Neural progenitor cell (in vitro differentiated cells): ENCODE results near the gene ZNF423.

ENCODE experiments used
- EZH2 ChIP-seq: fragments of 200-600 bp; sonication (generic); IDR thresholded peaks from 2 replicates; pipeline ENCODE4 v1.6.1; 2017; ENCODE audit warnings: antibody characterized with exemption, mild to moderate bottlenecking, moderate library complexity
- EZH2phosphoT487 ChIP-seq: fragments of 200-600 bp; sonication (generic); IDR thresholded peaks from 2 replicates; pipeline ENCODE4 v1.6.1; 2017; ENCODE audit warnings: antibody characterized with exemption
- TF ChIP-seq, protein P1 (sequence below): fragments of 200-600 bp; sonication (generic); IDR thresholded peaks from 2 replicates; pipeline ENCODE4 v1.5.1; 2017; ENCODE audit warnings: antibody characterized with exemption, mild to moderate bottlenecking

- TF ChIP-seq, protein P1, sequence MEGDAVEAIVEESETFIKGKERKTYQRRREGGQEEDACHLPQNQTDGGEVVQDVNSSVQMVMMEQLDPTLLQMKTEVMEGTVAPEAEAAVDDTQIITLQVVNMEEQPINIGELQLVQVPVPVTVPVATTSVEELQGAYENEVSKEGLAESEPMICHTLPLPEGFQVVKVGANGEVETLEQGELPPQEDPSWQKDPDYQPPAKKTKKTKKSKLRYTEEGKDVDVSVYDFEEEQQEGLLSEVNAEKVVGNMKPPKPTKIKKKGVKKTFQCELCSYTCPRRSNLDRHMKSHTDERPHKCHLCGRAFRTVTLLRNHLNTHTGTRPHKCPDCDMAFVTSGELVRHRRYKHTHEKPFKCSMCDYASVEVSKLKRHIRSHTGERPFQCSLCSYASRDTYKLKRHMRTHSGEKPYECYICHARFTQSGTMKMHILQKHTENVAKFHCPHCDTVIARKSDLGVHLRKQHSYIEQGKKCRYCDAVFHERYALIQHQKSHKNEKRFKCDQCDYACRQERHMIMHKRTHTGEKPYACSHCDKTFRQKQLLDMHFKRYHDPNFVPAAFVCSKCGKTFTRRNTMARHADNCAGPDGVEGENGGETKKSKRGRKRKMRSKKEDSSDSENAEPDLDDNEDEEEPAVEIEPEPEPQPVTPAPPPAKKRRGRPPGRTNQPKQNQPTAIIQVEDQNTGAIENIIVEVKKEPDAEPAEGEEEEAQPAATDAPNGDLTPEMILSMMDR = no peak
- no peak for TF ChIP-seq EZH2
- no peak for TF ChIP-seq EZH2phosphoT487
Measured at GRCh38 chr16:49904348-49905062, 48.6 kb upstream of the ZNF423 start.
